ENCODE data around the gene AKAP13.

The AKAP13 gene

GRCh38 chr15:85562824-85563223, 182.4 kb downstream of the AKAP13 start:
- no peak overlapping the region for H3K4me2 ChIP-seq
- no peaks in the 10 kb centered on the region for H3K4me1 ChIP-seq
- no peak overlapping the region for H3K4me3 ChIP-seq
- H3K9ac ChIP-seq: no peak overlapping the region
- H3K27ac ChIP-seq: no peak overlapping the region
- H3K9me3 ChIP-seq: no peaks in the 10 kb centered on the region
- no peak for TF ChIP-seq Cebpa-rat (IDR thresholded peaks at IDR 0.05)
- no peaks in the 10 kb centered on the region for H3K27me3 ChIP-seq
- peaks cover 7% of the 10 kb centered on the region; the same call in 1 of the 2 replicates for H3K36me3 ChIP-seq
- H4K20me1 ChIP-seq: no peaks in the 10 kb centered on the region

- Histone ChIP-seq H3K27ac (no peak overlapping the region), H4K20me1 (no peaks in the 10 kb centered on the region), H3K9me3 (no peaks in the 10 kb centered on the region), H3K36me3 (peaks cover 7% of the 10 kb centered on the region; the same call in 1 of the 2 replicates), H3K27me3 (no peaks in the 10 kb centered on the region), H3K4me3 (no peak overlapping the region), H3K9ac (no peak overlapping the region), H3K4me2 (no peak overlapping the region), H3K4me1 (no peaks in the 10 kb centered on the region)
- TF ChIP-seq Cebpa-rat (IDR thresholded peaks at IDR 0.05): no peak
Observed at GRCh38 chr15:85563328-85563727, 182.9 kb downstream of the AKAP13 start.

GRCh38 chr15:85563731-85564130, 183.3 kb downstream of the AKAP13 start:
- no peaks in the 10 kb centered on the region for H3K27me3 ChIP-seq
- H4K20me1 ChIP-seq: no peaks in the 10 kb centered on the region
- H3K4me2 ChIP-seq: no peak overlapping the region
- H3K36me3 ChIP-seq: peaks cover 7% of the 10 kb centered on the region; the same call in 1 of the 2 replicates
- no peak overlapping the region for H3K27ac ChIP-seq
- no peaks in the 10 kb centered on the region for H3K4me1 ChIP-seq
- no peak overlapping the region for H3K4me3 ChIP-seq
- no peak for TF ChIP-seq Cebpa-rat (IDR thresholded peaks at IDR 0.05)
- no peak overlapping the region for H3K9ac ChIP-seq
- H3K9me3 ChIP-seq: no peaks in the 10 kb centered on the region

GRCh38 chr15:85564686-85565085, 184.3 kb downstream of the AKAP13 start:
- TF ChIP-seq Cebpa-rat (IDR thresholded peaks at IDR 0.05): no peak
- Histone ChIP-seq H3K9ac (no peak overlapping the region), H4K20me1 (no peaks in the 10 kb centered on the region), H3K36me3 (peaks cover 7% of the 10 kb centered on the region; the same call in 1 of the 2 replicates), H3K9me3 (no peaks in the 10 kb centered on the region), H3K4me3 (no peak overlapping the region), H3K4me2 (no peak overlapping the region), H3K27ac (no peak overlapping the region), H3K27me3 (no peaks in the 10 kb centered on the region), H3K4me1 (no peaks in the 10 kb centered on the region)

GRCh38 chr15:85568261-85568808, 187.9 kb downstream of the AKAP13 start:
- no peaks in the 10 kb centered on the region for H3K9me3 ChIP-seq
- no peak for TF ChIP-seq Cebpa-rat (IDR thresholded peaks at IDR 0.05)
- peaks cover 7% of the 10 kb centered on the region; the same call in 1 of the 2 replicates for H3K36me3 ChIP-seq
- H3K4me2 ChIP-seq: no peak overlapping the region
- no peaks in the 10 kb centered on the region for H3K27me3 ChIP-seq
- H3K9ac ChIP-seq: no peak overlapping the region
- H3K4me3 ChIP-seq: no peak overlapping the region
- H4K20me1 ChIP-seq: no peaks in the 10 kb centered on the region
- no peaks in the 10 kb centered on the region for H3K4me1 ChIP-seq
- no peak overlapping the region for H3K27ac ChIP-seq

GRCh38 chr15:85570336-85570735, 189.9 kb downstream of the AKAP13 start:
- peaks cover 13% of the 10 kb centered on the region for H3K36me3 ChIP-seq
- no peaks in the 10 kb centered on the region for H3K27me3 ChIP-seq
- no peak overlapping the region for H3K4me3 ChIP-seq
- no peak overlapping the region for H3K27ac ChIP-seq
- no peak overlapping the region for H3K4me2 ChIP-seq
- no peaks in the 10 kb centered on the region for H4K20me1 ChIP-seq
- H3K9ac ChIP-seq: no peak overlapping the region
- no peak for TF ChIP-seq Cebpa-rat (IDR thresholded peaks at IDR 0.05)
- H3K4me1 ChIP-seq: no peaks in the 10 kb centered on the region
- no peaks in the 10 kb centered on the region for H3K9me3 ChIP-seq

GRCh38 chr15:85571780-85572179, 191.4 kb downstream of the AKAP13 start:
- TF ChIP-seq Cebpa-rat (IDR thresholded peaks at IDR 0.05): no peak
- Histone ChIP-seq H3K9me3 (no peaks in the 10 kb centered on the region), H4K20me1 (no peaks in the 10 kb centered on the region), H3K4me3 (no peak overlapping the region), H3K4me1 (no peaks in the 10 kb centered on the region), H3K9ac (no peak overlapping the region), H3K27ac (no peak overlapping the region), H3K27me3 (no peaks in the 10 kb centered on the region), H3K4me2 (no peak overlapping the region), H3K36me3 (peaks cover 18% of the 10 kb centered on the region)

- Histone ChIP-seq H3K4me1 (peaks cover 31% of the 10 kb centered on the region), H3K9ac (no peak overlapping the region), H3K4me3 (no peak overlapping the region), H3K4me2 (no peak overlapping the region), H3K27me3 (no peaks in the 10 kb centered on the region), H3K9me3 (no peaks in the 10 kb centered on the region), H4K20me1 (no peaks in the 10 kb centered on the region), H3K27ac (no peak overlapping the region), H3K36me3 (peaks cover 41% of the 10 kb centered on the region)
- TF ChIP-seq Cebpa-rat (IDR thresholded peaks at IDR 0.05): no peak
Observed at GRCh38 chr15:85576392-85576791, 196.0 kb downstream of the AKAP13 start.

GRCh38 chr15:85578941-85579701, 198.7 kb downstream of the AKAP13 start:
- peak overlapping the region; percentile 46; the same call in 1 of the 2 replicates for H3K9ac ChIP-seq
- no peaks in the 10 kb centered on the region for H4K20me1 ChIP-seq
- H3K27ac ChIP-seq: peak overlapping the region; percentile 59
- no peak overlapping the region for H3K4me3 ChIP-seq
- peaks cover 57% of the 10 kb centered on the region for H3K4me1 ChIP-seq
- no peaks in the 10 kb centered on the region for H3K9me3 ChIP-seq
- peak overlapping the region; percentile 65 for H3K4me2 ChIP-seq
- TF ChIP-seq Cebpa-rat (IDR thresholded peaks at IDR 0.05): no peak
- no peaks in the 10 kb centered on the region for H3K27me3 ChIP-seq
- peaks cover 46% of the 10 kb centered on the region for H3K36me3 ChIP-seq

- no peak for TF ChIP-seq Cebpa-rat (IDR thresholded peaks at IDR 0.05)
- Histone ChIP-seq H3K27me3 (no peaks in the 10 kb centered on the region), H3K36me3 (peaks cover 42% of the 10 kb centered on the region), H3K9me3 (no peaks in the 10 kb centered on the region), H3K27ac (peak overlapping the region; percentile 75), H3K4me1 (peaks cover 68% of the 10 kb centered on the region), H3K4me3 (no peak overlapping the region), H3K9ac (no peak overlapping the region), H3K4me2 (peak overlapping the region; percentile 84; the same call in 1 of the 2 replicates), H4K20me1 (no peaks in the 10 kb centered on the region)
Observed at GRCh38 chr15:85579957-85580694, 199.7 kb downstream of the AKAP13 start.

Data from BLaER1 (cell line).